OCI-LY1 (cell line): ENCODE measurements around the gene STKLD1.

Source experiments
- EZH2 ChIP-seq: fragments of 200-600 bp; sonication (generic), shearing (Covaris generic); IDR thresholded peaks from 2 replicates; pipeline ENCODE4 v1.8.0; 2017; ENCODE audit warnings: borderline replicate concordance, mixed run types, mild to moderate bottlenecking, antibody characterized with exemption, low read length, moderate library complexity, mixed read lengths
- TF ChIP-seq, protein P1 (sequence below): fragments of 200-600 bp; sonication (generic), shearing (Covaris generic); IDR thresholded peaks from 2 replicates; pipeline ENCODE4 v1.5.1; 2017; ENCODE audit warnings: mild to moderate bottlenecking, antibody characterized with exemption, low read length, moderate library complexity, mixed read lengths

GRCh38 chr9:133433351-133433843, 57.2 kb downstream of the STKLD1 start:
- TF ChIP-seq, protein P1, sequence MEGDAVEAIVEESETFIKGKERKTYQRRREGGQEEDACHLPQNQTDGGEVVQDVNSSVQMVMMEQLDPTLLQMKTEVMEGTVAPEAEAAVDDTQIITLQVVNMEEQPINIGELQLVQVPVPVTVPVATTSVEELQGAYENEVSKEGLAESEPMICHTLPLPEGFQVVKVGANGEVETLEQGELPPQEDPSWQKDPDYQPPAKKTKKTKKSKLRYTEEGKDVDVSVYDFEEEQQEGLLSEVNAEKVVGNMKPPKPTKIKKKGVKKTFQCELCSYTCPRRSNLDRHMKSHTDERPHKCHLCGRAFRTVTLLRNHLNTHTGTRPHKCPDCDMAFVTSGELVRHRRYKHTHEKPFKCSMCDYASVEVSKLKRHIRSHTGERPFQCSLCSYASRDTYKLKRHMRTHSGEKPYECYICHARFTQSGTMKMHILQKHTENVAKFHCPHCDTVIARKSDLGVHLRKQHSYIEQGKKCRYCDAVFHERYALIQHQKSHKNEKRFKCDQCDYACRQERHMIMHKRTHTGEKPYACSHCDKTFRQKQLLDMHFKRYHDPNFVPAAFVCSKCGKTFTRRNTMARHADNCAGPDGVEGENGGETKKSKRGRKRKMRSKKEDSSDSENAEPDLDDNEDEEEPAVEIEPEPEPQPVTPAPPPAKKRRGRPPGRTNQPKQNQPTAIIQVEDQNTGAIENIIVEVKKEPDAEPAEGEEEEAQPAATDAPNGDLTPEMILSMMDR, result no peak
- TF ChIP-seq EZH2, result no peak
